ENCODE measurements around the gene DOLPP1.
"Not testable (repeated sequence)": the region's sequence is repeated elsewhere in the genome, so short reads cannot be mapped to it uniquely, and the experiment has no call there.

The DOLPP1 gene

DNA sequence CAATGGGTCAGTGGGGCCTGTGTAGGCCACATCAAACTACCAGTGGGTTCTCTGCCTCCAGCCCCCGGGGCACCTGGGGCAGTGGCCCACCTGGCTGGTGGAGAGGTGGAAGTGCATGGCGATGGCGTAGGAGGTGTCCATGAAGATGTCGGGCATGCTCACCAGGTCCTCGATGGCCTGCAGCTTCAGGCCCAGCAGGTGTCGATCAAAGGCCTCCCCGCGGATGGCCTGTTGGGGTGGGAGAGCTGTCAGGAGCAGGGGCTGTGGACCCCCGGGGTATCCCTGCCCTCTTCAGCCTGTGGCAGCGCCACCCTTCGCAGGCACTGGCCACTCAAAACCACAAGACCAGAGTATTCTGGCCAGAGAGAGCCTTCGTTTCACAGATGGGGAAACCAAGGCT lies 15.0 kb downstream of the DOLPP1 start:
- DNase-seq = no peak

DNA sequence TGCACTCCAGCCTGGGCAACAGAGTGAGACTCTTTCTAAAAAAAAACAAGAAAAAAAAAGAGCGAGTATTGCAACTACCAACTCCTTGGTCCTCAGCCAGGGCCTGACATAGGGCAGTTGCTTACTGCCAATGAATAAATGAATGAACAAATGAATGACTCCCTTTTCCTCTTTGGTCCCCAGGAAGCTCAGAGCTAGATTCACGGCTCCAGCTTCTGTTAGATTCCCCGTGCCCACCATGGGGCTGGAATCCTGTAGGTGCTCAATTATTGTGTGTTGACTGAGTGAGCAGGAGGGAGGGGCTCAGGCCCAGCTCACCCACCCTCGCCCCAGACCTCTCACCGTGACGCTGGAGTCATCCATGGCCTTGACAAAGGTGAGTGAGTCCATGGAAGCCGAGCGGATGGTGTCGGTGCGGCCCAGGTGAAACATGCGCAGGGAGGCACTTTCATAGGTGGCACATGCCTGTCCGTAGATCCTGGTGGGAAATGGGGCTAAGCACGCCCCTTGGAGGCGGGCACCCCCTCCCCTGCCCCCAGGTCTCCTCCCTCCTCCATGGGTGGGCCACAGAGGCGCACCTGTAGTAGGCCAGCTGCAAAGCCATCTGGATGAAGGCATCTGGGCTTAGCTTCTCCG lies 16.9 kb downstream of the DOLPP1 start:
- no peak for DNase-seq

DNA sequence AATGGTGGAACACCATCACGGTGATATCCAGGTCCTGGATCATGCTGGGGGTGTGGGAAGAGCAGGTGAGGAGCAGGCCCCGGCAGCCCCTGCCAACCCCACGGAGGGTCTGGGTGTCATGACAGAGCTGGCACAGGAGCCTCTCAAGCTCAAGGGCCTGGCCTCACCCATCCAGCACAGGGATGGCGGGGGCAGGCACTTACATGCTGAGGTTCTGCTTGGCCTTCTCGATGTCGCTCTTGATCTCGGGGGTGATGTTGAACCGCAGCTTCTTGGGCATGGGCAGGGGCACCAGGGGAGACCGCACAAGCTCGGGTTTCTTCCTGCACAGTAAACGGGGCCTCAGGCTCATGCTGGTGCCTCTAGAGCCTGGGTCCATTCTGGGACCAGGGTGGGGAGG lies 17.4 kb downstream of the DOLPP1 start:
- DNase-seq = no peak

DNA sequence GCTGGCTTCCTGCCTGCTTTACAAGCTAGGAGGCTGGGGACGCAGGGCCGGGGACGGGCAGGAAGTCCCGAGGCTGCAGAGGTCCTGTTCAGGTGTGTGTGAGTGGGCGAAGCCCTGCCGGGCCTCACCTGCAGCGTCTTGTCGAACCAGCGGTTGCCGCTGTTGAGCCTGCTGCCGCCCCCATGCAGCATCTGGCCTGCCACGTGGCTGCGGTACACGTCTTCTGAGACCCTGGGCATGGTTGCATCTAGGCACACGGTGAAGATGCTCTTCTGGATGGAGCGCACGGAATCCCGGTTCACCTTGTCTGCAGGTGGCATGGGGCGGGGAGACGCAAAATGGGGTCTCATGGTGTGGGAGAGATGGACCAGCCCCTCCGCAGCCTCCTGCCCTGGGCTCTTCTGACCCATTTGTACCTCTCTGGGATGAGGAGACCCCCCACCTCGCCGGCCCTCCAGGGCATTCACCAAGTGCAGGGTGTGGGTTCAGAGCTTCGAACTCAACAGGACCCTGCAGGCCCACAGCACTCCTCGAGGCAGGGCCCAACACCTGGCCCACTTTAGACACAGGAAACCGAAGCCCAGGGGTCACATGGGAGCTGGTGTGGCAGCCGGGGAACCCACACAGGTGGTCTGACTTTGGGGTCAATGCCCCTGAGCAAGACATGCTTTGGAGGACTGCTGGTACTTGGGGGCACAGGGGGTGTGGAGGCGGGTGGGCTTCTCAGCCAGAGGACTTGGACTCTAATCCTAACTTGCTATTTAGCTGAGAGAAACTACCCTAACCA lies 19.7 kb downstream of the DOLPP1 start:
- no peak for DNase-seq

DNA sequence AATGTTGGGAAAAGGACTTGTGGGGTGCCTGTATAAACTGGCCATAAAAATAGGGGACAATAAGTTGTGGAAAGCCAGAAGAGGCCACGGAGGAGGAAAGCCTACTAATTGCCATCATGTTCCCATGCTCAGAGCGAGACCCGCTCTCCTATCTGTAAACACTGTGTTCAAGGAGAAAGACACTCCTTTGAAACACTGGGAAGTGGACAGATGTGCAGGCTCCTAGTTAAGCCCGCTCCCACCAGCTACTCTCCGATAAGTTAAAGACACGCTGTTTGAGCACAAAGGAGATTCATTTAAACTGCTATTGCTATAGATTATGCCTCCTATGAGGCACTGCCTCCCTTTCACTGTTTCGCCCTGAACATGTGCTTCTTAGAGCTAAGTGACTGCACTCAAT lies 20.4 kb downstream of the DOLPP1 start:
- DNase-seq = no peak

DNA sequence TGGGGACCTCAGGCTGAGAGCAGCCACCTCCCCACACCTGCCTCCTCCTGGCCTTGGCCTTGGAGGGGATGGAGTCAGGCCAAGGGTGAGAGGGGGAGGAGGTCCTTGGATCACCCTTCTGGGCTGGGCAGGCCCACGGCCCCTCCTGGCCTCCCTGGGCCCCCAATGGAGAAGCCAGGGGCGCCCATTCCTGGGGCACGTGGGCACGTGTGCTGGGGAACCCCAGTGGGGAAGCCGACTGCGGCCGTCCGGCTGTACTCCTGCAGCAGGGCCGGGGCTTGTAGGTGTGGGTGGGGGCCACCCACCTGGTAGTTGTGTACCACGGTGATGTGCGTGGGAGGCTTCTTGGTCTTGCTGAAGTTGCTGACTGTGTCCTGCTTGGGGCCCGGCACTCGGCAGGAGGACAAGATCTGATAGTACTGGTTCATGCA lies 21.2 kb downstream of the DOLPP1 start:
- no peak for DNase-seq

DNA sequence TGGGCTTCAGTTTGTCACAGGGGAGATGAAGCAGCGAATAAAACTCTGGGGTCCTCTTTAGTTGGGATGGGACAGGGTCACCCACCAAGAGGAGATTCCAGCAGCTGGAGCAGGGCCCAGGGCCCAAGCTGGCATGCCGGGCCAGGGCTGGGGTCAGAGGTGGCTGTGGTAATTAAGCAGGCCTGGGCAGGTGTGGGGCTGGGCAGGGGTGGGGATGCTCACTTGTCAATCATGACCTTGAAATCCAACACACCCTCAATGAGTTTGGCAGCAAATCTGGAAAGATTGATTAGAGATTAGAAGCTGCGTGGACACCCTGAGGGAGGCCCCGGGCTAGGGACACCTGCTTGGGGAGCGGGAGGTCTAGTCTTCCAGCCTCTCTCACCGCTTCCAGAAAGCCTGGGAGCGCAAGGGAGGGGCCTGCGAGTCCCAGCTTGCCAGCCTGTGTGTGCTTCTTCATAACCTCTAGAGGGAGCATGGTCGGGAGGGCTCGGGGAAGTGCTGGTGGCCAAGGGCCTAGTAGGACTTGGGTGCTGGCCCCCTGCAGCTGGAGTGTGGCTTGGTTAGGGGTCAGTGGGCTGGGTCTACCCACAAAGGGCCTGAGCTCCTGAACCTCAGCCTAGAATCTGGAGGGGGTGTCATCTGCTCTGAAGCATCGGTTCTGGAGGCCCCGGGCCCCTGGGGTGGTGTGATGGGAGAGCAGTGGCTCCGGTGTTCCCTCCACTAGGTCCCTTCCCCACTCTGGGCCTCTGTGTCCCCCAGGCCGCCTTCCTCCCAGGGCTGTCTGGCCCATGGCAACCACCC lies 22.1 kb downstream of the DOLPP1 start:
- DNase-seq = no peak

DNA sequence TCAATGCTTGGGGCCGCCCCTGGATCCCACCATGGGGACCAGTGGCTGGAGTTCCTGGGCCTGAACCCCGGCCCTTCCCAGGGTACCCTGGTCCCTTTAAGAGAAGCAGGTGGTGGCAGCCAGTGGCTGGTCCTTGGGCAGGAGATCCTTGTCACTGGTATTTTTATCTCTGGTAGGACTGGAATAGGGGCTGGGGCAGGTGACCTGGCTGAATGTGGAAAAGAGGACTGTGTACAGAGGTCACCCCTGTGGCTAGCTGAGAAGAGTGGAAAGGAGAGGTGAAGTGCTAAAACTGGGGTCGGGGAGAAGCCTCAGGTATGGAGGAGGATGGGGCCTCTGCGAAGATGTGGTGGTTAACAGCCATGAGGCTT lies 22.7 kb downstream of the DOLPP1 start:
- DNase-seq = no peak

DNA sequence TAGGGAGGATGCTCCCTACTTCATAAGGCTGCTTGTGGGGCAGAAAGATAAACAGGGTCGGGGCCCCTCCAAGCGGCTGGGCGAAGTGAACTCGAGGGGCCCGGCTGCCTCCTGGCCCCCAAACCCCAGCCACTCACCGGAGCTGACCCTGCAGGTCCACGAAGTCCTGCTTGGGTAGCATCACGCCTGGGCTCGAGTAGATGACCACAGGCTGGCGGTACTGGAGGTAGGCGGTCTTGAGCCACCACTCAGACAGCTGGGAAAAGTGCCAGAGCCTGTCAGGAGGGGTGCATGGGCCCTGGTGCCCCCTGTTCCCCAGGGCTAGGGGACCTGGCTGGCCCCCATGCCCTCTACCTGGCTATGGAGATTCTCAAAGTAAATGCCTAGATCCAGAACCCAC lies 23.1 kb downstream of the DOLPP1 start:
- no peak for DNase-seq

DNA sequence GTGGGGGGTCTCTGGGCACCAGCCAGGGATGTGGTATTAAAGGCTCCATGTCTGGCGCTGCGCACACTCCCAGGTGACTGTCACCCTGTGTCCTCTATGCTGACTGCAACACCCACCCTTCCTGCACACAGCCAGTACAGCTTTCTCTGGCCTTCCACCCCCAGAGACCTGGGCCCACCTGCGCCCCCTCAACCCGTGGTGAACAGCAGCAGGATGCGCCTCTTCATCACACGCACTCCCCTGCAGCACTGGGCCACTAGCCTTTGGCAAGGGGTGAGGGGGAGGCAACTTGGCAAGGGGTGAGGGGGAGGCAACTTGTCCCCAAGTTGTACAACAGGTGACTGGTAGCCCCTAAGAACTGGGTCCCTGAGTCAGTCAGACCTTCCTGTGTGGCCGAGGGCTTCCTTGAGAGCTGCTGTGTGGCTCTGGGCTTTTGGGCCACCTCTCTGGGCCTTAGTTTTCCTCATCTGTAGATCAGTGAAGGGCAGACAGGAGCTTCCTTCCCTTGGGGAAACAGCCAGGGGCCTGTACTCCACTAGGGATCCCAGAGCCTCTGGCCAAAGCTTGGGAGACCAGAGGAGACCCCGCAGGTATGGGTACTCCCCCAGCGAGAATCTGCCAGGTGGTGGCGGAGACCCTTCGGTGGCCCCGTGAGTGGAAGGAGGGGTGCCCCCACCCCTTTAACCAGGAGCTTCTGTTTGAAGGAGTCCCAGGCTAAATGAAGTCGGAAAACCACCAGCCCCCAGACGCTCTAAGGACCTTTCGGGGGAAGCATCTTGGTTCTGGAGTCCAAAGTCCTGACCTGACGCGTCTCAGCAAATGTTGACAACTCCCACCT lies 25.2 kb downstream of the DOLPP1 start:
- no peak for DNase-seq

DNA sequence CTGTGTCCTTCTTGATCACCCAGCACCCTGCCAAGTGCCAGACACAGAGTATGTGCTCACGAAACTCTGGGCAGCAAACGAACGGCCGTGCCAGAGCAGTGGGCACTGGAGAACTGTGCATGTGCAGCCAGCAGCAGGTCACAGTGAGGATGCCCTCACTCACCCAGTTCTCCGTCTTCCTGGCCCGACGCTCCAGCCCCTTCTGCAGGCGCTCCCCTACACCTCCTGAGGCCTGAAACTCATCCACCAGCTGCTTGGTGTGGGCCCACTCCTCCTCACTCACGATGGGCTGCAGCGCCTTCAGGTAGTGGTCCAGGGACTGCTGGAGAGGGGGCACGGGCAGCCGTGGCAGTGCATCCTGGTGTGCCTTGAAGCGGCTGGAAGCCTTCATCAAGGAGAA lies 26.7 kb downstream of the DOLPP1 start:
- DNase-seq = no peak

DNA sequence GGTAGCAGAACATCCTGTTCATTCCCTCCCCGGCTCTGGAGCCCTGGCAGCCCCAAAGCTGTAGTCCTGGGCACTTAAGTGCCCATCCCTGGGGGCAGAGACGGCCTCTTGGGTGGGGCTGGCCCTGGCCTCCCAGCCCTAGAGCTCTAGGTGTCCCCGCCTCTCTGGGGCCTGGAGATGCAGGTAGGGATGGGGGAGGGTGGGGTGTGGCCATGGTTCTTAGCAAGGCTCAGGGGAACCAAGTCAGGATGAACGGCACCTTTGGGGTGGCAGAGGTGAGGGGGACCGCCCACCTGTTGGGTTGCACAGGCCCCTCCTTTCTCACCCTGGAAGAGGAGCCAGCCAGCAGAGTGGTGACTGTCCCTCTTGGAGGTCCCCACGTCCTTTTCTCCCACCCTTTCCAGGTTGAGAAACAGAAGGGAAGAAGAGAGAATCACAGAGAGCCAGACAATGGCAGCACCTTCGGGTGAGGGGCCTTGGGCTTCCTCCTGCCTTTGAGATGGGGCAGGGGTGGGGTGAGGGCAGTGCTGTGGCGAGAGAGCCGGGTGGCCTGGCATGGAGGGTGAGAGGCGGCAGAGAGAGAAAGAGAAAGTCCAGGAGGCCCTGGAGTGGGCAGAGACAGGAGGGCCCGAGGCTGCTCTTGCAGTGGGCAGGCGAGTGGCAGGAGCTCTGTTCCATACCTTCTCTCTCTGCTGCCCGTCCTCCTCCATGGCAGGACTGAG lies 27.3 kb downstream of the DOLPP1 start:
- no peak for DNase-seq

DNA sequence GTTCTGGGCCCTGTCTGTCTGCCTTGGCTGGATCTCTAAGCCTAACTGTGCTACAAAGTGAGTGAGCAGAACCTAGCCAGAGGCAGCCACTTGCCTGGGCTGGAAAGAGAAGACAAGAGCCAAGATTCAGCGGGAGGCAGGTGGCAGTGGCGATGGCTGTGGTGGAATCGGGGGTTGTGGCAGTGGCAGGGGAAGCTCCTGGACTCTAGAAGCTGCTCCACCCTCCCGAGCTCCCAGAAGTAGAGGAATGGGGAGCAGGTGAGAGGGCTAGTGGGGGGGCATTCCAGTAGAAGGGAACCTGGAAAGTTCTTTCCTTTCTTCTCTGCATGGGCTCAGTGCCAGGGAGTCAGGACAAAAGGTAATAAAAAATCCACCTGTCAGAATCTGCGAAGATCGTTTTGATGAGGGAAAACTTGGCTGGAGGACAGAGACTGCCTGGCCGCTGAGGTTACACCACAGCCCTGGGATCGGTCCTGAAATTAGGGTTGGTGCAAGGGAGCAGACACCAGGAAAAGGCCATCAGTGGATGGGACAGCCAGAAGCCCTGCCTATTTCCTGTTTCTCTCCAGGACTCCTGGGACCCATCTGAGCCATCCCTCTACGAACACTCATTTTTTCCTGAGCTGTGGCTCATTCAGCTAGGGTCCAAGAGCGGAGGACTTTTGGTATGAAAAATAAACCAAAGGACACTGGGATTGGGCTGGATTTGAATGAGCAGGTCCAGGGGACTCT lies 28.1 kb downstream of the DOLPP1 start:
- DNase-seq = no peak

DNA sequence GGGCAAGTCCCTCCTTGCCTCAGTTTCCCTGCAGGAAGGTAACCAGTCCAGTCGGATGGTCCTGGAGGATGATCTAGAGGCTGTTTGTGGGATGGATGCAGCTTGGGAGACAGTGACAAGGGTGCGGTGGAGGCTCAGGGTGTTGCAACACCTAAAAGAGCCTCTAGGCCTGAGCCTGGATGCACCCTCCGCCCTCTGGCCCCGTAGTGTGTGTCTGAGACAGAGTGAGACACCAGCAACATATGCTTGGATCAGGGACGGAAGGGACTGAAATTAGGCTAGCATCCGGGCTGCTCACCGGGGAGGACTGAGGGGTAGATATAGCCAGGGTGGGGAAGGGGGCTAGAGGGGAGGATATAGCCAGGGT lies 28.6 kb downstream of the DOLPP1 start:
- no peak for DNase-seq

DNA sequence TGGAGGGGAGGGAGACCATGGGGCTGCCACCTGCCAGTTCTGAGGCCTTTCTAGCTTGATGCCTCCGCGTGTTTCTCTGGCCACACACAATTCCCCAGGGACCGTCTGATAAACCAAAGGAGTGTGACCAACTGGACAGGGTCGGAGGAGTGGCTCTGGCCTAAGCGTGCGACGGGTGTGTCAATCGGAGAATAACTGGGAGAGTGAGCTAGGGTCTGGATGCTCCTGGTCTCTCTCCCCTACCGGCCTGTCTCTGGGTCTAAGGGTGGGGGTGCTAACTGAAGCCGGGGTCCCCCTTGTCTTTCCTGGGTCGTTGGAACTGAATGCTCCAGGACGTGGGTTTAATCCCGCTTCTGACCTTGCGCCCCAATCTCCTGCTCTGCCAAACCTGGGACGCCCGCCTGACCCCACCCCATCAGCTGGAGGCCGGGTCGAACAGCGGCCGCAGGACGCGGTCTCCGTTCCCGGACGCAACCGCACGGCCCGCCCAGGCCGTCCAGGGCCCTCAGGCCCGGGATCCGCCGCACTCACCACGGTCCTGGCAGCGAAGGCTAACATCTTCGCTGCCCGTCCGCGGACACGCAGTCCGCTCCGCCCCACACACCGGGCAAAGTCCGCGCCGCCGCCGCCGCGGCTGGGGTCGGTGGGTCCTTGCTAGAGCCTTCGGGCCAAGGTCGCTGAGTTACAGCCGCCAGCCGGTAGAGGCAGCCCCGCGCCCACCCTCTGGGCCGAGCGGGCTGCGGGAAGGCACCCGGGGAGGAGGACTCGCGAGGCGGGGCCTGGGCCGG lies 29.2 kb downstream of the DOLPP1 start:
- no peak for DNase-seq

DNA sequence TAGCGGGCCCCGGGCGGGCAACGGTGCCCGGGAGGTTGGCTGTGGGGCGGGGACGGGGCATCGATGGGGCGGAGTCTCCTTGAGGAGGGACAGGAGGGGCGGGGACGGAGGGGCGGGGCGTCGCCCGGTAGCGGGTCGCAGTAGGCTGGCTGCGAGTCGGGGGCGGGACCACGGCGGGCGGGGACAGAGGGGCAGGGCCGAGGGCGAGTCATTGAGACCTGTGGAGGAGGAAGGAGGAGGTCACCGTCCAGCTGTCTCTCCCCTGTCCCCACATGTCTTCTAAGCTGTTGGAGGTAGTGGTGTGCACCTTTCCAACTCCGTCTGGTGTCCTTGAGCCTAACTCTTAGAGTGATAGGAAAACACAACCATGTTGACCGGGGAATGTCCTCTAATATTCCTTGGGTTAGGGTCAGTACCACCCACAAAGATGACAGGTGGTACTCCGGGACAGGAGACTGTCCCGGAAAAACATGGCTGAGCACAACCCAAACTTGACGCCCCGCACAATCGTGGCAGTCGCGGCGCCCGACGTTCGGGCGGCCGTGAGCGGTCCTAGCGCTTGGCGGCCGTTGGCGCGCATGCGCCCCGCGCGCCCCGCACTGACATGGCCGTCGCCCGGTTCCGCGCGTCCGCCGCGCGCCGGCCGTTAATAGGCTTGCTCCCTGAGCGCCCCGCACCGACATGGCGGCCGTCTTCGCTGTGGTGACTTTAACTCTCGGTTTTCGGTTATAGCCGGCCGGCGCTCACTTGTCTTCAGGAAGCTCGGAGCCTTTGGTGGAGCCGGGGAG lies 30.0 kb downstream of the DOLPP1 start, which contains the start of the genes CRAT and PTPA:
Gene CRAT, minus strand, starts transcription at position 54 of the 788 bp plus-strand sequence. CDS start 284 bp downstream, outside the sequence.
Gene PTPA, plus strand, starts transcription at position 676 of the 788 bp plus-strand sequence. CDS start 186 bp downstream, outside the sequence.
- peak; percentile 53 for DNase-seq

DNA sequence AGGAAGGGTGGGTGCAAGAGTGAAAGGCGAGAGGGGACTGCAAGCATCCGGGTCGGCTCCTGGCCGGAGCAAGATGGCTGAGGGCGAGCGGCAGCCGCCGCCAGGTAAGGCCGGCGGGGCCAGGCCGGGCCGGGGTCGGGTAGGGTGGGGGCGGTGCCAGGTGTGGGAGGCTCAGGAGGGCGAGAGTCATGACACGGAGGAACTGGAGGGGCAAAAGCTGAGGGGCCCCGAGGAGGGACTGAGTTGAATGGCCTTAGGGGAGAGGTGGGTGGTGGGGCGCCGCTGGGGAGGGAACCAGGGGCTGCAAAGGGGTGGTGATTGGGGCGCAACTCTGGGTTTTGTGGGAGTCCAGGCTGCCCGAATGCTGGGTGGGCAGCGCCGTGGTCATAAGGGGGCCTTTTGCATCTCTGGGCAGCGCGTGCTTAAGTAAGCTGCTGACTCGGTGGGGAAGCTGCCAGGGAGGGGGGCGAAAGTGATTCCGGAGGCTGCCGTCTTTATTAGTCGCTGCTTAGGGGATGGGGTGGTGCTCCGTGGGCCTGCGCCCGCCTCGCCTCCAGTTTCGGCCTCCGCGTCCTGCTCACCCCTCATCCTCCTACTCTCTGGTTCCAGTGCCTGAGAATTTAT lies 30.7 kb downstream of the DOLPP1 start:
- DNase-seq = no peak

DNA sequence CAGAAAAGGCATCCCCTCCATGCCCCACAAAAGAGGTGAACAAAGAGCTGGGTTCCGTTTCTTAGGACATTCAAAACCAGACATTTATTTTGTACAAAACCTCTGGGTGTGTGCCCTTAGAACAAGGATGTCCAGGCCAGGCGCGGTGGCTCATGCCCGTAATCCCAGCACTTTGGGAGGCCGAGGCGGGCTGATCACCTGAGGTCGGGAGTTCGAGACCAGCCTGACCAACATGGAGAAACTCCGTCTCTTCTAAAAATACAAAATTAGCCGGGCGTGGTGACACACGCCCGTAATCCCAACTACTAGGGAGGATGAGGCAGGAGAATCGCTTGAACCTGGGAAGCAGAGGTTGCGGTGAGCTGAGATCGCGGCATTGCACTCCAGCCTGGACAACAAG lies 31.6 kb downstream of the DOLPP1 start:
- not testable (repeated sequence) for DNase-seq

DNA sequence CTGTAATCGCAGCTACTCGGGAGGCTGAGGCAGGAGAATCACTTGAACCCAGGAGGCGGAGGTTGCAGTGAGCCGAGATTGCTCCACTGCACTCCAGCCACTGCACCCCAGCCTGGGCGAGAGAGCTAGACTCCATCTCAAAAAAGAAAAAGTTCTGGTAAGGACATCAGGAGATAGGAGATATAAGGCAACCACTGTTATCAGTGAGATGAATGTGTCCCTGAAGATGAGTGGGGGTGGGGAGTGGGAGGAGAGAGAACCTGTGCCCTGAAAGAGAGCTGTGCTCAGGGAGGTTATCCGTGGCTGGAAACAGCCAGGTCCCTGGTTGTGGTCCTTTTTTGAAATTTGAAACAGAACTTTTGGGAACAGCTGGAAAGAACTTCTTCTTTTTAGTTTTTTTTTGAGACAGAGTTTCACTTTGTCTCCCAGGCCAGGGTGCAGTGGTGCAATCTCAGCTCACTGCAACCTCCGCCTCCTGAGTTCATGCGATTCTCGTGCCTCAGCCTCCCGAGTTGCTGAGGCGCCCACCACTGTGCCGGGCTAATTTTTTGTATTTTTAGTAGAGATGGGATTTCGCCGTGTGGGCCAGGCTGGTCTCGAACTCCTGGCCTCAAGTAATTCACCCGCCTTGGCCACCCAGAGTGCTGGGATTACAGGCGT lies 32.9 kb downstream of the DOLPP1 start:
- DNase-seq = no peak
